ENCODE results near the gene TMPRSS2.

The TMPRSS2 gene

GRCh38 chr21:41510500-41510899 lies 2.5 kb upstream of the TMPRSS2 start:
- FAIRE-seq = no peak
- no peak for DNase-seq (ENCODE audit: insufficient read length, low spot score)

- no peak for FAIRE-seq
- DNase-seq (ENCODE audit: insufficient read length, low spot score) = no peak
Measured at GRCh38 chr21:41509733-41510132, 1.8 kb upstream of the TMPRSS2 start.

- DNase-seq (ENCODE audit: insufficient read length, low spot score) (no peak), FAIRE-seq (no peak)
Measured at GRCh38 chr21:41509145-41509496, 1.2 kb upstream of the TMPRSS2 start.

GRCh38 chr21:41508415-41509144 lies 622 bp upstream of the TMPRSS2 start:
- no peak for FAIRE-seq
- DNase-seq (ENCODE audit: insufficient read length, low spot score) = no peak

- FAIRE-seq (no peak), DNase-seq (ENCODE audit: insufficient read length, low spot score) (no peak)
Measured at GRCh38 chr21:41506611-41507520, 1.1 kb downstream of the TMPRSS2 start.

- FAIRE-seq (no peak), DNase-seq (ENCODE audit: insufficient read length, low spot score) (no peak)
Measured at GRCh38 chr21:41506005-41506594, 1.9 kb downstream of the TMPRSS2 start.

- FAIRE-seq (no peak), DNase-seq (ENCODE audit: insufficient read length, low spot score) (no peak)
Measured at GRCh38 chr21:41504030-41504429, 3.9 kb downstream of the TMPRSS2 start.

- no peak for FAIRE-seq
- DNase-seq (ENCODE audit: insufficient read length, low spot score) = no peak
Measured at GRCh38 chr21:41503331-41503730, 4.6 kb downstream of the TMPRSS2 start.

- no peak for FAIRE-seq
Measured at GRCh38 chr21:41501919-41502318, 6.0 kb downstream of the TMPRSS2 start.

GRCh38 chr21:41500931-41501381 lies 7.0 kb downstream of the TMPRSS2 start:
- no peak for DNase-seq (ENCODE audit: insufficient read length, low spot score)

More at GRCh38 chr21:41501919-41502318, 6.0 kb downstream of the TMPRSS2 start:
- no peak for DNase-seq (ENCODE audit: insufficient read length, low spot score)

GRCh38 chr21:41500363-41500762 lies 7.6 kb downstream of the TMPRSS2 start:
- DNase-seq (ENCODE audit: insufficient read length, low spot score) (no peak), FAIRE-seq (no peak)

More at GRCh38 chr21:41500931-41501381, 7.0 kb downstream of the TMPRSS2 start:
- FAIRE-seq = no peak

- DNase-seq (ENCODE audit: insufficient read length, low spot score) = no peak
- no peak for FAIRE-seq
Measured at GRCh38 chr21:41499920-41500319, 8.0 kb downstream of the TMPRSS2 start.

GRCh38 chr21:41497788-41498187 lies 10.2 kb downstream of the TMPRSS2 start:
- no peak for DNase-seq (ENCODE audit: insufficient read length, low spot score)
- no peak for FAIRE-seq

- no peak for FAIRE-seq
- DNase-seq (ENCODE audit: insufficient read length, low spot score) = no peak
Measured at GRCh38 chr21:41497008-41497407, 10.9 kb downstream of the TMPRSS2 start.

- no peak for FAIRE-seq
- no peak for DNase-seq (ENCODE audit: insufficient read length, low spot score)
Measured at GRCh38 chr21:41494242-41494641, 13.7 kb downstream of the TMPRSS2 start.

- no peak for FAIRE-seq
- DNase-seq (ENCODE audit: insufficient read length, low spot score) = no peak
Measured at GRCh38 chr21:41491412-41491811, 16.5 kb downstream of the TMPRSS2 start.

GRCh38 chr21:41490330-41490729 lies 17.6 kb downstream of the TMPRSS2 start:
- DNase-seq (ENCODE audit: insufficient read length, low spot score) = no peak
- FAIRE-seq = no peak

GRCh38 chr21:41489329-41489728 lies 18.6 kb downstream of the TMPRSS2 start:
- FAIRE-seq = no peak

GRCh38 chr21:41488080-41488479 lies 19.9 kb downstream of the TMPRSS2 start:
- DNase-seq (ENCODE audit: insufficient read length, low spot score) = no peak
- no peak for FAIRE-seq

More at GRCh38 chr21:41489329-41489728, 18.6 kb downstream of the TMPRSS2 start:
- DNase-seq (ENCODE audit: insufficient read length, low spot score) = no peak

- DNase-seq (ENCODE audit: insufficient read length, low spot score) (no peak), FAIRE-seq (no peak)
Measured at GRCh38 chr21:41487082-41487481, 20.9 kb downstream of the TMPRSS2 start.

- DNase-seq (ENCODE audit: insufficient read length, low spot score) (no peak), FAIRE-seq (no peak)
Measured at GRCh38 chr21:41483973-41484372, 24.0 kb downstream of the TMPRSS2 start.

Data from HTR-8/SVneo (cell line).